HG03378 (cell line): ENCODE measurements around the gene SERPINA10.

Experiments used
- ATAC-seq: cut with Tn5 transposase; IDR thresholded peaks from one replicate; pipeline ENCODE4 v1.9.1; 2021; ENCODE audit warnings: mild to moderate bottlenecking, moderate library complexity; ENCODE audit not compliant: unreplicated experiment

Gene SERPINA10

GRCh38 chr14:94292872-94293577, at the start of gene SERPINA10:
Gene SERPINA10 (minus strand): TSS chr14:94293268. CDS start chr14:94290593, 2,675 bp downstream.
- ATAC-seq: no peak

GRCh38 chr14:94342334-94342934, 49.4 kb upstream of the SERPINA10 start:
- no peak for ATAC-seq

GRCh38 chr14:94341656-94342333, 48.7 kb upstream of the SERPINA10 start:
- ATAC-seq: no peak

- ATAC-seq: no peak
Observed at GRCh38 chr14:94340533-94340932, 47.5 kb upstream of the SERPINA10 start.

GRCh38 chr14:94338023-94338422, 45.0 kb upstream of the SERPINA10 start:
- ATAC-seq: no peak

GRCh38 chr14:94337274-94337673, 44.2 kb upstream of the SERPINA10 start:
- ATAC-seq: no peak

GRCh38 chr14:94334872-94335271, 41.8 kb upstream of the SERPINA10 start:
- ATAC-seq: no peak

- ATAC-seq: no peak
Observed at GRCh38 chr14:94332587-94332986, 39.5 kb upstream of the SERPINA10 start.

- no peak for ATAC-seq
Observed at GRCh38 chr14:94332063-94332583, 39.1 kb upstream of the SERPINA10 start.

GRCh38 chr14:94331462-94331861, 38.4 kb upstream of the SERPINA10 start:
- no peak for ATAC-seq

GRCh38 chr14:94330857-94331256, 37.8 kb upstream of the SERPINA10 start:
- no peak for ATAC-seq

GRCh38 chr14:94330432-94330831, 37.4 kb upstream of the SERPINA10 start:
- ATAC-seq: no peak

- no peak for ATAC-seq
Observed at GRCh38 chr14:94329857-94330256, 36.8 kb upstream of the SERPINA10 start.

- no peak for ATAC-seq
Observed at GRCh38 chr14:94328196-94328595, 35.1 kb upstream of the SERPINA10 start.

GRCh38 chr14:94322648-94323570, 29.8 kb upstream of the SERPINA10 start, which contains the start of gene SERPINA6:
Gene SERPINA6 (minus strand): TSS chr14:94323336. CDS start chr14:94314648, 8,688 bp downstream.
- no peak for ATAC-seq

- ATAC-seq: no peak
Observed at GRCh38 chr14:94321421-94322271, 28.6 kb upstream of the SERPINA10 start.

GRCh38 chr14:94320243-94320642, 27.2 kb upstream of the SERPINA10 start:
- no peak for ATAC-seq

- ATAC-seq: no peak
Observed at GRCh38 chr14:94317259-94317658, 24.2 kb upstream of the SERPINA10 start.

GRCh38 chr14:94316692-94317091, 23.6 kb upstream of the SERPINA10 start:
- no peak for ATAC-seq

GRCh38 chr14:94314890-94315289, 21.8 kb upstream of the SERPINA10 start:
- no peak for ATAC-seq
